Loucy (cell line): ENCODE data around the gene MDH1.
"Not testable (repeated sequence)": the region's sequence is repeated elsewhere in the genome, so short reads cannot be mapped to it uniquely, and the experiment has no call there.

ENCODE experiments used
- H2AFZ ChIP-seq: fragments of 200-600 bp; sonication (generic); 2 replicates; pipeline ENCODE4 v1.6.0; 2016; ENCODE audit warnings: antibody characterized with exemption, mild to moderate bottlenecking, low read length, moderate library complexity
- H3F3A ChIP-seq: fragments of 200-600 bp; 2 replicates; pipeline ENCODE4 v1.6.0; 2016; ENCODE audit warnings: antibody characterized with exemption, low read depth, mild to moderate bottlenecking
- H3K27me3 ChIP-seq: fragments of 200-600 bp; sonication (generic); 2 replicates; pipeline ENCODE4 v1.6.1; 2014; ENCODE audit warnings: low read length, mild to moderate bottlenecking; ENCODE audit not compliant: insufficient read depth, poor library complexity, severe bottlenecking
- H3K36me3 ChIP-seq: fragments of 200-600 bp; sonication (generic); 2 replicates; pipeline ENCODE4 v1.6.1; 2016; ENCODE audit warnings: low read length; ENCODE audit not compliant: insufficient read depth
- H3K4me1 ChIP-seq: fragments of 200-600 bp; sonication (generic); 2 replicates; pipeline ENCODE4 v1.5.1; 2014; ENCODE audit warnings: low read length, mild to moderate bottlenecking; ENCODE audit not compliant: insufficient read depth, poor library complexity, severe bottlenecking
- H3K4me2 ChIP-seq: fragments of 200-600 bp; sonication (generic); 2 replicates; pipeline ENCODE4 v1.6.0; 2014; ENCODE audit warnings: antibody characterized with exemption, low read length, low read depth, mild to moderate bottlenecking; ENCODE audit not compliant: poor library complexity, severe bottlenecking
- H3K4me3 ChIP-seq: fragments of 200-600 bp; sonication (generic); 2 replicates; pipeline ENCODE4 v1.5.1; 2014; ENCODE audit warnings: low read length, mild to moderate bottlenecking, mixed read lengths; ENCODE audit not compliant: poor library complexity, severe bottlenecking
- H3K79me2 ChIP-seq: fragments of 200-600 bp; sonication (generic); 2 replicates; pipeline ENCODE4 v1.6.1; 2014; ENCODE audit warnings: low read length; ENCODE audit not compliant: insufficient read depth
- H3K9ac ChIP-seq: fragments of 200-600 bp; sonication (generic); 2 replicates; pipeline ENCODE4 v1.6.0; 2014; ENCODE audit warnings: mild to moderate bottlenecking, low read depth, low read length, moderate library complexity; ENCODE audit not compliant: poor library complexity, severe bottlenecking
- H3K9me2 ChIP-seq: fragments of 200-600 bp; sonication (generic); replicated peaks from 2 replicates; pipeline ENCODE4 v1.6.1; 2016; ENCODE audit warnings: low read depth, low read length, mixed read lengths
- H3K9me3 ChIP-seq: fragments of 200-600 bp; sonication (generic); 2 replicates; pipeline ENCODE4 v1.6.1; 2014; ENCODE audit warnings: mild to moderate bottlenecking, antibody characterized with exemption, low read length, low read depth; ENCODE audit not compliant: insufficient read depth
- H4K20me1 ChIP-seq: fragments of 200-600 bp; sonication (generic); 2 replicates; pipeline ENCODE4 v1.6.0; 2014; ENCODE audit warnings: antibody characterized with exemption, low read length, mild to moderate bottlenecking; ENCODE audit not compliant: insufficient read depth, poor library complexity, severe bottlenecking
- CTCF ChIP-seq: fragments of 200-600 bp; sonication (generic); conservative IDR thresholded peaks from 2 replicates; pipeline ENCODE4 v1.5.1; 2014; ENCODE audit warnings: mild to moderate bottlenecking, antibody characterized with exemption, low read length
- EZH2phosphoT487 ChIP-seq: fragments of 200-600 bp; IDR thresholded peaks from 2 replicates; pipeline ENCODE4 v1.6.1; 2018; ENCODE audit warnings: antibody characterized with exemption, mild to moderate bottlenecking, moderate library complexity, borderline replicate concordance

The MDH1 gene

GRCh38 chr2:63617366-63617765 lies 28.6 kb downstream of the MDH1 start:
- H3K9ac ChIP-seq: no peak overlapping the region
- no peaks in the 10 kb centered on the region for H3K9me2 ChIP-seq
- no peaks in the 10 kb centered on the region for H3K27me3 ChIP-seq
- H3F3A ChIP-seq: no peaks in the 10 kb centered on the region
- no peak overlapping the region for H3K4me2 ChIP-seq
- no peaks in the 10 kb centered on the region for H3K79me2 ChIP-seq
- no peaks in the 10 kb centered on the region for H3K36me3 ChIP-seq
- TF ChIP-seq EZH2phosphoT487 (no peak), CTCF (no peak)
- H3K9me3 ChIP-seq: no peaks in the 10 kb centered on the region
- peaks cover 3% of the 10 kb centered on the region for H3K4me1 ChIP-seq
- H2AFZ ChIP-seq: no peak overlapping the region
- no peak overlapping the region for H3K4me3 ChIP-seq
- H4K20me1 ChIP-seq: no peaks in the 10 kb centered on the region

- H3K9me3 ChIP-seq: no peaks in the 10 kb centered on the region
- no peak overlapping the region for H3K4me3 ChIP-seq
- H2AFZ ChIP-seq: no peak overlapping the region
- no peaks in the 10 kb centered on the region for H3K36me3 ChIP-seq
- no peak overlapping the region for H3K4me2 ChIP-seq
- no peaks in the 10 kb centered on the region for H3K79me2 ChIP-seq
- peaks cover 3% of the 10 kb centered on the region for H3K4me1 ChIP-seq
- H4K20me1 ChIP-seq: no peaks in the 10 kb centered on the region
- no peaks in the 10 kb centered on the region for H3K9me2 ChIP-seq
- no peaks in the 10 kb centered on the region for H3F3A ChIP-seq
- TF ChIP-seq EZH2phosphoT487 (no peak), CTCF (no peak)
- no peak overlapping the region for H3K9ac ChIP-seq
- H3K27me3 ChIP-seq: no peaks in the 10 kb centered on the region
Observed at GRCh38 chr2:63619328-63619727, 30.6 kb downstream of the MDH1 start.

- Histone ChIP-seq H3K79me2 (no peaks in the 10 kb centered on the region), H3K4me3 (no peak overlapping the region), H3K4me1 (peaks cover 5% of the 10 kb centered on the region), H3K9me3 (no peaks in the 10 kb centered on the region), H3K4me2 (no peak overlapping the region), H3K27me3 (no peaks in the 10 kb centered on the region), H3K9me2 (no peaks in the 10 kb centered on the region), H4K20me1 (no peaks in the 10 kb centered on the region), H3K9ac (no peak overlapping the region), H3K36me3 (no peaks in the 10 kb centered on the region), H3F3A (no peaks in the 10 kb centered on the region), H2AFZ (no peak overlapping the region)
- TF ChIP-seq CTCF (no peak), EZH2phosphoT487 (no peak)
Observed at GRCh38 chr2:63622751-63623150, 34.0 kb downstream of the MDH1 start.

- not testable (repeated sequence) for H3K4me3 ChIP-seq, H3F3A ChIP-seq, H3K4me2 ChIP-seq, H3K27me3 ChIP-seq, H3K4me1 ChIP-seq, H4K20me1 ChIP-seq, H3K9me3 ChIP-seq, H3K9ac ChIP-seq, H2AFZ ChIP-seq, H3K9me2 ChIP-seq, H3K79me2 ChIP-seq, H3K36me3 ChIP-seq
Observed at GRCh38 chr2:63623763-63624162, 35.0 kb downstream of the MDH1 start.
